Ovary (tissue), 3 donors: ENCODE measurements around the gene JUNB.

Experiments used
- EP300 ChIP-seq: sonication (generic); formaldehyde crosslinking; IDR thresholded peaks from one replicate; pipeline ENCODE4 v1.6.1; 2017; ENCODE audit warnings: antibody characterized with exemption
- POLR2A ChIP-seq: fragments of 450-650 bp; IDR thresholded peaks from one replicate; pipeline ENCODE4 v1.6.1; 2017; ENCODE audit warnings: antibody characterized with exemption, mild to moderate bottlenecking, moderate library complexity
- TF ChIP-seq, protein P1 (sequence below), 3 donors: fragments of 450-650 bp in 2 of 3; fragments of 200-600 bp in 1 of 3; IDR thresholded peaks; one replicate each; pipeline versions ENCODE4 v1.5.1 to v1.8.0; 2016 to 2022; ENCODE audit warnings: antibody characterized with exemption in 3 of 3, mild to moderate bottlenecking in 1 of 3
- donor health status: DM: no; HTN: no; CAD: no.

GRCh38 chr19:12774588-12775555 lies 16.4 kb upstream of the JUNB start, which contains the start of gene HOOK2:
- TF ChIP-seq, protein P1, sequence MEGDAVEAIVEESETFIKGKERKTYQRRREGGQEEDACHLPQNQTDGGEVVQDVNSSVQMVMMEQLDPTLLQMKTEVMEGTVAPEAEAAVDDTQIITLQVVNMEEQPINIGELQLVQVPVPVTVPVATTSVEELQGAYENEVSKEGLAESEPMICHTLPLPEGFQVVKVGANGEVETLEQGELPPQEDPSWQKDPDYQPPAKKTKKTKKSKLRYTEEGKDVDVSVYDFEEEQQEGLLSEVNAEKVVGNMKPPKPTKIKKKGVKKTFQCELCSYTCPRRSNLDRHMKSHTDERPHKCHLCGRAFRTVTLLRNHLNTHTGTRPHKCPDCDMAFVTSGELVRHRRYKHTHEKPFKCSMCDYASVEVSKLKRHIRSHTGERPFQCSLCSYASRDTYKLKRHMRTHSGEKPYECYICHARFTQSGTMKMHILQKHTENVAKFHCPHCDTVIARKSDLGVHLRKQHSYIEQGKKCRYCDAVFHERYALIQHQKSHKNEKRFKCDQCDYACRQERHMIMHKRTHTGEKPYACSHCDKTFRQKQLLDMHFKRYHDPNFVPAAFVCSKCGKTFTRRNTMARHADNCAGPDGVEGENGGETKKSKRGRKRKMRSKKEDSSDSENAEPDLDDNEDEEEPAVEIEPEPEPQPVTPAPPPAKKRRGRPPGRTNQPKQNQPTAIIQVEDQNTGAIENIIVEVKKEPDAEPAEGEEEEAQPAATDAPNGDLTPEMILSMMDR (IDR thresholded peaks at IDR 0.05) = no peak
- no peak for TF ChIP-seq EP300
- TF ChIP-seq POLR2A = peak; percentile 27
